HepG2 (cell line): ENCODE measurements around the gene WDR18. TPM values are rescaled to one million over a fixed set of nuclear protein-coding genes. Genes with fewer than 3 reads are reported as not detected.

Experiments
- ARID5B ChIP-seq: IDR thresholded peaks from 2 replicates; pipeline ENCODE4 v1.4.0; 2020; ENCODE audit warnings: mild to moderate bottlenecking, missing genetic modification reagents
- ATF3 ChIP-seq: sonication (generic); formaldehyde crosslinking; IDR thresholded peaks from 2 replicates; pipeline ENCODE4 v1.4.0; 2020; ENCODE audit warnings: missing genetic modification reagents
- CHD2 ChIP-seq: IDR thresholded peaks from 2 replicates; pipeline ENCODE4 v1.6.1; 2011; ENCODE audit warnings: low read depth, low read length, improper control_type of control experiment
- DNMT3B ChIP-seq: conservative IDR thresholded peaks from 2 replicates; pipeline ENCODE4 v1.6.1; 2016; ENCODE audit warnings: missing biosample characterization, control low read depth
- DPF2 ChIP-seq: sonication (generic); formaldehyde crosslinking; IDR thresholded peaks from 2 replicates; pipeline ENCODE4 v1.4.0; 2020; ENCODE audit warnings: mild to moderate bottlenecking, low read depth, missing genetic modification reagents, borderline replicate concordance
- HDAC6 ChIP-seq: fragments of 200-600 bp; sonication (generic); IDR thresholded peaks from 2 replicates; pipeline ENCODE4 v1.7.0; 2017; ENCODE audit warnings: mild to moderate bottlenecking, antibody characterized with exemption, low read length, low read depth
- NCOR1 ChIP-seq: fragments of 200-600 bp; sonication (generic); IDR thresholded peaks from 2 replicates; pipeline ENCODE4 v1.7.0; 2017; ENCODE audit warnings: antibody characterized with exemption, low read length, borderline replicate concordance
- RCOR2 ChIP-seq: IDR thresholded peaks from 2 replicates; pipeline ENCODE4 v1.6.1; 2016; ENCODE audit warnings: missing biosample characterization, missing genetic modification reagents
- SKIL ChIP-seq: sonication (generic); formaldehyde crosslinking; IDR thresholded peaks from 2 replicates; pipeline ENCODE4 v1.8.0; 2022; ENCODE audit warnings: missing genetic modification reagents, mild to moderate bottlenecking, moderate library complexity, borderline replicate concordance
- SNAPC5 ChIP-seq: sonication (generic); formaldehyde crosslinking; IDR thresholded peaks from 2 replicates; pipeline ENCODE4 v1.8.1; 2023; ENCODE audit warnings: mild to moderate bottlenecking, missing genetic modification reagents, borderline replicate concordance
- ZFP1 ChIP-seq: IDR thresholded peaks from 2 replicates; pipeline ENCODE4 v1.6.1; 2016
- ZNF160 ChIP-seq: sonication (generic); formaldehyde crosslinking; IDR thresholded peaks from 2 replicates; pipeline ENCODE4 v1.8.0; 2022; ENCODE audit warnings: mild to moderate bottlenecking, inconsistent platforms, missing genetic modification reagents
- ZNF205 ChIP-seq: IDR thresholded peaks from 2 replicates; pipeline ENCODE4 v1.6.1; 2018; ENCODE audit warnings: missing biosample characterization, missing genetic modification reagents
- ZNF230 ChIP-seq: sonication (generic); formaldehyde crosslinking; IDR thresholded peaks from 2 replicates; pipeline ENCODE4 v1.4.0; 2020; ENCODE audit warnings: mild to moderate bottlenecking, missing genetic modification reagents
- ZNF24 ChIP-seq: fragments of 450-650 bp; IDR thresholded peaks from 2 replicates; pipeline ENCODE4 v1.6.1; 2017; ENCODE audit warnings: antibody characterized with exemption, mild to moderate bottlenecking
- ZNF251 ChIP-seq: sonication (generic); formaldehyde crosslinking; IDR thresholded peaks from 2 replicates; pipeline ENCODE4 v1.9.0; 2021; ENCODE audit warnings: mild to moderate bottlenecking, missing genetic modification reagents
- ZNF501 ChIP-seq: sonication (generic); formaldehyde crosslinking; IDR thresholded peaks from 2 replicates; pipeline ENCODE4 v1.5.1; 2020; ENCODE audit warnings: mild to moderate bottlenecking, moderate library complexity, missing genetic modification reagents
- ZNF550 ChIP-seq: sonication (generic); formaldehyde crosslinking; IDR thresholded peaks from 2 replicates; pipeline ENCODE4 v1.4.0; 2020; ENCODE audit warnings: mild to moderate bottlenecking, missing genetic modification reagents, borderline replicate concordance
- ZNF557 ChIP-seq: sonication (generic); formaldehyde crosslinking; IDR thresholded peaks from 2 replicates; pipeline ENCODE4 v1.4.0; 2020; ENCODE audit warnings: missing genetic modification reagents
- ZNF614 ChIP-seq: IDR thresholded peaks from 2 replicates; pipeline ENCODE4 v1.6.1; 2018; ENCODE audit warnings: missing biosample characterization, missing genetic modification reagents, inconsistent platforms, borderline replicate concordance
- ZNF724P ChIP-seq: sonication (generic); formaldehyde crosslinking; IDR thresholded peaks from 2 replicates; pipeline ENCODE4 v1.8.0; 2022; ENCODE audit warnings: missing genetic modification reagents, borderline replicate concordance
- ZNF747 ChIP-seq: sonication (generic); formaldehyde crosslinking; IDR thresholded peaks from 2 replicates; pipeline ENCODE4 v1.8.1; 2023; ENCODE audit warnings: missing genetic modification reagents, mild to moderate bottlenecking, borderline replicate concordance
- ZNF879 ChIP-seq: sonication (generic); formaldehyde crosslinking; IDR thresholded peaks from 2 replicates; pipeline ENCODE4 v1.8.1; 2023; ENCODE audit warnings: missing genetic modification reagents
- ZSCAN30 ChIP-seq: sonication (generic); formaldehyde crosslinking; IDR thresholded peaks from 2 replicates; pipeline ENCODE4 v1.5.0; 2020; ENCODE audit warnings: mild to moderate bottlenecking, missing genetic modification reagents
- ZSCAN31 ChIP-seq: sonication (generic); formaldehyde crosslinking; IDR thresholded peaks from 2 replicates; pipeline ENCODE4 v1.5.0; 2020; ENCODE audit warnings: low read depth, mild to moderate bottlenecking, missing genetic modification reagents
- polyA plus RNA-seq, 8 experiments: library from polyadenylated mRNA; depleted of rRNA in 3 of 8; stranded (reverse) in 7 of 8; unstranded in 1 of 8; fragments of >200 nt; fragmentation: Illumina TruSeq in 4 of 8; extraction: Trizol in 4 of 8; gene quantifications; 2 replicates each; pipeline versions ENCODE4 v1.2.1 to v1.2.3, GENCODE V29; 2011 to 2016; ENCODE audit warnings: low read depth in 4 of 8, missing spikeins in 1 of 8, mixed read lengths in 1 of 8; ENCODE audit not compliant: insufficient read depth in 1 of 8
- total RNA-seq, 5 experiments: library from RNA; depleted of rRNA; stranded (reverse); fragments of >200 nt; fragmentation: Illumina TruSeq; extraction: Trizol; gene quantifications; 2 replicates each; pipeline ENCODE4 v1.2.3, GENCODE V29; 2016; ENCODE audit warnings: low read depth in 1 of 5

WDR18 gene
- total and polyA plus RNA-seq, 2 of the 13 experiments (the other 11 are each of a cell fraction or from before 2014, with no cell fraction given) = 36.4 to 47.6 TPM

- no peak for TF ChIP-seq ZNF501 (CRISPR knock-in tag)
- 0 out of 2 replicates have a peak, but pooled peaks have one; percentile 8 for TF ChIP-seq ZNF747 (CRISPR knock-in tag)
- TF ChIP-seq ARID5B (CRISPR knock-in tag) = peak; percentile 21; the same call in 1 of the 2 replicates
- no peak for TF ChIP-seq ZNF251
- no peak for TF ChIP-seq DNMT3B (CRISPR knock-in tag)
- no peak for TF ChIP-seq ZNF24
- no peak for TF ChIP-seq ATF3
- no peak; the same call in 1 of the 2 replicates for TF ChIP-seq SKIL (CRISPR knock-in tag)
- TF ChIP-seq RCOR2 = 0 out of 2 replicates have a peak, but pooled peaks have one; percentile 17
- TF ChIP-seq ZNF614 (CRISPR knock-in tag) = no peak
- TF ChIP-seq ZSCAN30 (CRISPR knock-in tag) = no peak
- TF ChIP-seq ZNF205 = no peak
- no peak for TF ChIP-seq CHD2
- TF ChIP-seq ZNF557 (CRISPR knock-in tag) = no peak
- no peak for TF ChIP-seq SNAPC5 (CRISPR knock-in tag)
- TF ChIP-seq DPF2 (CRISPR knock-in tag) = no peak
- no peak for TF ChIP-seq ZFP1
- TF ChIP-seq HDAC6 = no peak
- TF ChIP-seq NCOR1 = no peak
- TF ChIP-seq ZNF550 (CRISPR knock-in tag) = no peak
- TF ChIP-seq ZNF724P = no peak
- TF ChIP-seq ZNF230 (CRISPR knock-in tag) = no peak
- no peak for TF ChIP-seq ZNF879 (CRISPR knock-in tag)
- TF ChIP-seq ZSCAN31 (CRISPR knock-in tag) = 0 out of 2 replicates have a peak, but pooled peaks have one; percentile 5
- TF ChIP-seq ZNF160 (CRISPR knock-in tag) = no peak
Observed at GRCh38 chr19:1028062-1028926, 44.1 kb downstream of the WDR18 start (continued).
